ENCODE results near the gene GALR2.

The GALR2 gene

GRCh38 chr17:76104140-76104895 is 29.7 kb downstream of the GALR2 start:
- Histone ChIP-seq H3K4me3 (ENCODE audit: low read length) (peak overlapping the region; percentile 79), H3K9ac (ENCODE audit: low read depth, low read length) (peak overlapping the region; percentile 73), H3K9me3 (ENCODE audit: insufficient read depth, low read depth, low read length) (no peaks in the 10 kb centered on the region), H3K4me1 (ENCODE audit: insufficient read depth, low read length) (peaks cover 16% of the 10 kb centered on the region), H3K36me3 (ENCODE audit: insufficient read depth, low read length) (peaks cover 30% of the 10 kb centered on the region), H3K27me3 (ENCODE audit: insufficient read depth, low read length) (no peaks in the 10 kb centered on the region), H3K27ac (ENCODE audit: low read depth, low read length) (peak overlapping the region; percentile 93)
- WGBS, result 87% methylated on average over 29 of the region's 29 CpGs

- WGBS, result 95% methylated on average over 4 of the region's 5 CpGs
- no peak overlapping the region for H3K27ac ChIP-seq (ENCODE audit: low read depth, low read length)
- H3K9me3 ChIP-seq (ENCODE audit: insufficient read depth, low read depth, low read length), result no peaks in the 10 kb centered on the region
- no peak overlapping the region for H3K9ac ChIP-seq (ENCODE audit: low read depth, low read length)
- no peak overlapping the region for H3K4me3 ChIP-seq (ENCODE audit: low read length)
- H3K4me1 ChIP-seq (ENCODE audit: insufficient read depth, low read length), result peaks cover 16% of the 10 kb centered on the region
- H3K27me3 ChIP-seq (ENCODE audit: insufficient read depth, low read length), result no peaks in the 10 kb centered on the region
- H3K36me3 ChIP-seq (ENCODE audit: insufficient read depth, low read length), result peaks cover 25% of the 10 kb centered on the region
Observed at GRCh38 chr17:76104896-76105231, 30.3 kb downstream of the GALR2 start.

GRCh38 chr17:76106703-76107102 is 32.1 kb downstream of the GALR2 start:
- no peak overlapping the region for H3K4me3 ChIP-seq (ENCODE audit: low read length)
- H3K9me3 ChIP-seq (ENCODE audit: insufficient read depth, low read depth, low read length), result no peaks in the 10 kb centered on the region
- H3K27ac ChIP-seq (ENCODE audit: low read depth, low read length), result peak overlapping the region; percentile 67; the same call in 1 of the 2 replicates
- no peak overlapping the region for H3K9ac ChIP-seq (ENCODE audit: low read depth, low read length)
- no peaks in the 10 kb centered on the region for H3K27me3 ChIP-seq (ENCODE audit: insufficient read depth, low read length)
- 92% methylated on average over 3 of the region's 3 CpGs for WGBS
- peaks cover 6% of the 10 kb centered on the region for H3K36me3 ChIP-seq (ENCODE audit: insufficient read depth, low read length)
- peaks cover 16% of the 10 kb centered on the region for H3K4me1 ChIP-seq (ENCODE audit: insufficient read depth, low read length)

DNA sequence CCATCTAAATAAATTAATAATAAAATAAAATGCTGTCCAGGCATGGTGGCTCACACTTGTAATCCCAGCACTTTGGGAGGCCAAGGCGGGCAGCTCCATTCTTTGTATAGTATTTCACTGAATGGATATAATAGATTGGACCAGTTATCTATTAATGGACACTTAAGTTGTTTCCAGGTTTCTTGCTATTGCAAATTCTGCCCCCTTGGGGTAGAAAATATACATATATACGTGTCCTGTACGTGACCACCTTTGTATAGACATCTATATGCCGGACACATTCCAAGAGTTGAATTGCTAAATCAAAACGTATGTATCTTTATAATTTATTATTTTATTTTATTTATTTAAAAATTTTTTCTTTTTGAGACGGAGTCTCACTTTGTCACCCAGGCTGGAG is 32.9 kb downstream of the GALR2 start:
- Histone ChIP-seq H3K9ac (ENCODE audit: low read depth, low read length) (no peak overlapping the region), H3K36me3 (ENCODE audit: insufficient read depth, low read length) (no peaks in the 10 kb centered on the region), H3K27ac (ENCODE audit: low read depth, low read length) (no peak overlapping the region), H3K4me1 (ENCODE audit: insufficient read depth, low read length) (peaks cover 16% of the 10 kb centered on the region), H3K4me3 (ENCODE audit: low read length) (no peak overlapping the region), H3K27me3 (ENCODE audit: insufficient read depth, low read length) (no peaks in the 10 kb centered on the region), H3K9me3 (ENCODE audit: insufficient read depth, low read depth, low read length) (no peaks in the 10 kb centered on the region)
- 93% methylated on average over 5 of the region's 6 CpGs for WGBS

GRCh38 chr17:76111956-76112355 is 37.4 kb downstream of the GALR2 start:
- H3K27me3 ChIP-seq (ENCODE audit: insufficient read depth, low read length), result no peaks in the 10 kb centered on the region
- no peaks in the 10 kb centered on the region for H3K9me3 ChIP-seq (ENCODE audit: insufficient read depth, low read depth, low read length)
- H3K27ac ChIP-seq (ENCODE audit: low read depth, low read length), result no peak overlapping the region
- H3K4me1 ChIP-seq (ENCODE audit: insufficient read depth, low read length), result no peaks in the 10 kb centered on the region
- no peak overlapping the region for H3K4me3 ChIP-seq (ENCODE audit: low read length)
- 98% methylated on average over 2 of the region's 2 CpGs for WGBS
- no peaks in the 10 kb centered on the region for H3K36me3 ChIP-seq (ENCODE audit: insufficient read depth, low read length)
- no peak overlapping the region for H3K9ac ChIP-seq (ENCODE audit: low read depth, low read length)

- peaks cover 4% of the 10 kb centered on the region; the same call in 1 of the 2 replicates for H3K4me1 ChIP-seq (ENCODE audit: insufficient read depth, low read length)
- 92% methylated on average over 7 of the region's 7 CpGs for WGBS
- H3K4me3 ChIP-seq (ENCODE audit: low read length), result no peak overlapping the region
- no peak overlapping the region for H3K9ac ChIP-seq (ENCODE audit: low read depth, low read length)
- no peaks in the 10 kb centered on the region for H3K36me3 ChIP-seq (ENCODE audit: insufficient read depth, low read length)
- no peaks in the 10 kb centered on the region for H3K27me3 ChIP-seq (ENCODE audit: insufficient read depth, low read length)
- no peak overlapping the region for H3K27ac ChIP-seq (ENCODE audit: low read depth, low read length)
- no peaks in the 10 kb centered on the region for H3K9me3 ChIP-seq (ENCODE audit: insufficient read depth, low read depth, low read length)
Observed at GRCh38 chr17:76115138-76115754, 40.7 kb downstream of the GALR2 start.

DNA sequence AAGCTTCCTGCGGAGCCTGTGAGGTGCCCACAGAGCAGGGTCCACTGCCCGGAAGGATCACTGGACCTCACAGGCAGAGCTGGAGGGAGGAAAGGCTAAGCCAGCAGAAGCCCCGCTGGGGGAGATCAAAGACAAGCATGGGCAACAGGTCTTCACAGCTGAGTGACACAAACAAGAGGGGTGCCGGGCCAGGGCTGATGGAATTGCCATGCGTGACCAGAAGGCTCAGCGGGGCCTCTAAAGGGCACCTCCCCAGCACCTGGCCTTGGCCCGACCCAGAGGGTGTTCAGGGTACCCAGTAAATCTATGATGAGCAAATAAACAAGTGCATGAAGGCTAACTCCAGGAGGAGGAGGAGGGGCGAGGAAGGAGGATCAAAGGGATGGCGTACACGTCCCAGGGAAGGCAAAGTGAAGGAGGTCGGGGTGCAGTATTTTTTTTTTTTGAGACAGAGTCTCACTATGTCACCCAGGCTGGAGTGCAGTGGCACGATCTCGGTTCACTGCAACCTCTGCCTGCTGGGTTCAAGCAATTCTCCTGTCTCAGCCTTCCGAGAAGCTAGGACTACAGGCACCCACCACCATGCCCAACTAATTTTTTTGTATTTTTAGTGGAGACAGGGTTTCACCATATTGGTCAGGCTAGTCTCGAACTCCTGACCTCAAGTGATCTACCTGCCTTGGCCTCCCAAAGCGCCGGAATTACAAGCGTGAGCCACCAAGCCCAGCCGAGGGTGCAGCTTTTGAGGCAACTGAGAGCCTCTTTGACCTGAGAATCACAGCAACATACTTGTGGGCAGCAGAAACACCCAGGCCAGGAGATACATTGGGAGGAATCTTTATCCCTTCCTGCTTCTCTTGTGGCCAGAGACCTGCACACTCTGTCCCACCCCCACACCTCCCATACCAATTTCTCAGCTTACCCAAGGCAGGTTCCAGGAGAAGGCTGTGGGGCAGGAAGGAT is 45.1 kb downstream of the GALR2 start:
- no peak overlapping the region for H3K9ac ChIP-seq (ENCODE audit: low read depth, low read length)
- no peak overlapping the region for H3K27ac ChIP-seq (ENCODE audit: low read depth, low read length)
- WGBS, result 71% methylated on average over 19 of the region's 19 CpGs

DNA sequence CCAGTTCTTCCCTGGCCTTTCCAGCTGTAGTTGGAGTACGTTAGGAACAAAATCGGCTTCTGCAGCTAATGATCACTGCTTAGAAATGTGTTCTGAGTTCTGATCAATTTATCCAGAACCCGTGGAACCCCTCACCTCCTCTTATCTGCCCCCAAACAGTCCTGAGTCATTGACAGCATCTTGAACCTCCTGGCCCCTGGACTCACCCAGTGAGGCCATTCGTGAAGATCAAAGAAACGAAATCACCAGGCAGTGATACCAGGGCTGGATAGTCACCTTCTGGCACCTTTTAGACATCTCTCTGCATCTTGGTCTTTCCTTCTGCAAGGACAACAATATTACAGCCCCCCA is 46.1 kb downstream of the GALR2 start:
- H3K4me3 ChIP-seq (ENCODE audit: low read length), result no peak overlapping the region
- H3K27ac ChIP-seq (ENCODE audit: low read depth, low read length), result no peak overlapping the region
- H3K27me3 ChIP-seq (ENCODE audit: insufficient read depth, low read length), result peaks cover 8% of the 10 kb centered on the region
- no peak overlapping the region for H3K9ac ChIP-seq (ENCODE audit: low read depth, low read length)
- no peaks in the 10 kb centered on the region for H3K36me3 ChIP-seq (ENCODE audit: insufficient read depth, low read length)
- WGBS, result 68% methylated on average over 5 of the region's 5 CpGs
- H3K4me1 ChIP-seq (ENCODE audit: insufficient read depth, low read length), result peaks cover 14% of the 10 kb centered on the region
- no peaks in the 10 kb centered on the region for H3K9me3 ChIP-seq (ENCODE audit: insufficient read depth, low read depth, low read length)

More for the DNA sequence above, 45.1 kb downstream of the GALR2 start:
- Histone ChIP-seq H3K36me3 (ENCODE audit: insufficient read depth, low read length) (no peaks in the 10 kb centered on the region), H3K4me3 (ENCODE audit: low read length) (no peak overlapping the region), H3K27me3 (ENCODE audit: insufficient read depth, low read length) (peaks cover 8% of the 10 kb centered on the region), H3K9me3 (ENCODE audit: insufficient read depth, low read depth, low read length) (no peaks in the 10 kb centered on the region), H3K4me1 (ENCODE audit: insufficient read depth, low read length) (peaks cover 14% of the 10 kb centered on the region)

- Histone ChIP-seq H3K9ac (ENCODE audit: low read depth, low read length) (peak overlapping the region; percentile 55), H3K27me3 (ENCODE audit: insufficient read depth, low read length) (peaks cover 8% of the 10 kb centered on the region), H3K4me1 (ENCODE audit: insufficient read depth, low read length) (peaks cover 14% of the 10 kb centered on the region), H3K36me3 (ENCODE audit: insufficient read depth, low read length) (no peaks in the 10 kb centered on the region), H3K4me3 (ENCODE audit: low read length) (peak overlapping the region; percentile 34), H3K9me3 (ENCODE audit: insufficient read depth, low read depth, low read length) (no peaks in the 10 kb centered on the region), H3K27ac (ENCODE audit: low read depth, low read length) (0 out of 2 replicates have a peak overlapping the region, but pooled peaks have one; percentile 25)
- 33% methylated on average over 42 of the region's 42 CpGs for WGBS
Observed at GRCh38 chr17:76121932-76122430, 47.4 kb downstream of the GALR2 start.

- Histone ChIP-seq H3K27ac (ENCODE audit: low read depth, low read length) (no peak overlapping the region), H3K9ac (ENCODE audit: low read depth, low read length) (peak overlapping the region; percentile 55), H3K4me3 (ENCODE audit: low read length) (peak overlapping the region; percentile 34; the same call in 1 of the 2 replicates)
Observed at GRCh38 chr17:76122431-76123190, 48.0 kb downstream of the GALR2 start.

More at GRCh38 chr17:76122431-76123190, 48.0 kb downstream of the GALR2 start:
- Histone ChIP-seq H3K27me3 (ENCODE audit: insufficient read depth, low read length) (peaks cover 8% of the 10 kb centered on the region), H3K9me3 (ENCODE audit: insufficient read depth, low read depth, low read length) (no peaks in the 10 kb centered on the region), H3K36me3 (ENCODE audit: insufficient read depth, low read length) (no peaks in the 10 kb centered on the region), H3K4me1 (ENCODE audit: insufficient read depth, low read length) (peaks cover 14% of the 10 kb centered on the region)
- 71% methylated on average over 22 of the region's 24 CpGs for WGBS

Measured in HUES64 (cell line).